ENCODE measurements around the gene PRRG4. TPM values are rescaled to one million over a fixed set of nuclear protein-coding genes. Genes with fewer than 3 reads are reported as not detected.

The PRRG4 gene
- total RNA-seq, 1 experiment from 2014 or later, result 1.2 TPM

DNA sequence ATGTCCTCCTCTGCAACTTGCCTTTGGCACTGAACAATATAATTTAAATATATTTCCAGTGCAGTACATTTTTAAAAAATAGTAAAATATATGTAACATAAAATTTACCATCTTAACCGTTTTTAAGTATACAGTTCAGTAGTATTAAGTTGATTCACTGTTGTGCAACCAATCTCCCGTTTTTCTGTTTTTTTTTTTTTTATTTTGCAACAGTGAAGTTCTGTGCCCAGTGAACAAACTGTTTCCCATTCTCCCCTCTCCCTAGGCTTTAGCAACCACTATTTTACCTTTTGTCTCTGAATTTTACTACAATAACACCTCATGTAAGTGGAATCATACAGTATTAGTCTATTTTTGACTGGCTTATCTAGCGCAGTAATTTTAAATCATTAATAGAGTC is 13.8 kb downstream of the PRRG4 start:
- H2BK5ac ChIP-seq (ENCODE audit: insufficient read length, low read length), result no peak overlapping the region

More for the DNA sequence above, 13.8 kb downstream of the PRRG4 start:
- Mint-ChIP-seq H3K9me3 (no peaks in the 10 kb centered on the region), H3K27me3 (ENCODE audit: low read depth) (no peaks in the 10 kb centered on the region), H3K4me3 (no peak overlapping the region), H3K27ac (peak overlapping the region in 1 of 3 experiments; percentile 10; a peak in 1 of 7 replicates), H3K36me3 (ENCODE audit: insufficient read depth in 1 of 3, low read depth in 3 of 3) (no peaks in the 10 kb centered on the region), H3K4me1 (peaks cover 0 to 11% of the 10 kb centered on the region in 2 experiments; a peak in 2 of 4 replicates)
- no peak overlapping the region for H4K8ac ChIP-seq (replicated peaks; ENCODE audit: insufficient read length, low read depth, low read length)
- H3K18ac ChIP-seq (ENCODE audit: insufficient read length, low read depth, low read length), result no peak overlapping the region
- H2AK5ac ChIP-seq (ENCODE audit: insufficient read length, low read length), result no peak overlapping the region
- H2BK15ac ChIP-seq (ENCODE audit: low read depth, low read length), result no peak overlapping the region
- no peak overlapping the region for H2AFZ ChIP-seq (ENCODE audit: low read length)
- H3K4me2 ChIP-seq (ENCODE audit: insufficient read depth, insufficient read length, low read length), result no peak overlapping the region
- H3K79me2 ChIP-seq (ENCODE audit: insufficient read depth, low read length), result no peaks in the 10 kb centered on the region
- TF ChIP-seq, protein P1, sequence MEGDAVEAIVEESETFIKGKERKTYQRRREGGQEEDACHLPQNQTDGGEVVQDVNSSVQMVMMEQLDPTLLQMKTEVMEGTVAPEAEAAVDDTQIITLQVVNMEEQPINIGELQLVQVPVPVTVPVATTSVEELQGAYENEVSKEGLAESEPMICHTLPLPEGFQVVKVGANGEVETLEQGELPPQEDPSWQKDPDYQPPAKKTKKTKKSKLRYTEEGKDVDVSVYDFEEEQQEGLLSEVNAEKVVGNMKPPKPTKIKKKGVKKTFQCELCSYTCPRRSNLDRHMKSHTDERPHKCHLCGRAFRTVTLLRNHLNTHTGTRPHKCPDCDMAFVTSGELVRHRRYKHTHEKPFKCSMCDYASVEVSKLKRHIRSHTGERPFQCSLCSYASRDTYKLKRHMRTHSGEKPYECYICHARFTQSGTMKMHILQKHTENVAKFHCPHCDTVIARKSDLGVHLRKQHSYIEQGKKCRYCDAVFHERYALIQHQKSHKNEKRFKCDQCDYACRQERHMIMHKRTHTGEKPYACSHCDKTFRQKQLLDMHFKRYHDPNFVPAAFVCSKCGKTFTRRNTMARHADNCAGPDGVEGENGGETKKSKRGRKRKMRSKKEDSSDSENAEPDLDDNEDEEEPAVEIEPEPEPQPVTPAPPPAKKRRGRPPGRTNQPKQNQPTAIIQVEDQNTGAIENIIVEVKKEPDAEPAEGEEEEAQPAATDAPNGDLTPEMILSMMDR (conservative IDR thresholded peaks at IDR 0.05), result no peak
- no peak overlapping the region for H4K91ac ChIP-seq (ENCODE audit: insufficient read length, low read depth, low read length)
- no peak overlapping the region for H4K5ac ChIP-seq (ENCODE audit: insufficient read length, low read depth, low read length)
- no peak overlapping the region for H2BK12ac ChIP-seq (ENCODE audit: insufficient read length, low read depth, low read length)
- no peaks in the 10 kb centered on the region for H3K79me1 ChIP-seq (ENCODE audit: insufficient read depth, low read depth, low read length, poor library complexity, severe bottlenecking)
- H3K23me2 ChIP-seq (ENCODE audit: insufficient read length, low read depth, low read length, poor library complexity, severe bottlenecking), result no peaks in the 10 kb centered on the region
- H2BK20ac ChIP-seq (ENCODE audit: low read depth, low read length, poor library complexity, severe bottlenecking), result no peak overlapping the region
- H3K14ac ChIP-seq (ENCODE audit: insufficient read depth, low read length), result no peak overlapping the region
- no peaks in the 10 kb centered on the region for H3K9me3 ChIP-seq (ENCODE audit: control insufficient read depth, low read depth, low read length)
- no CpG with 5 or more reads among the region's 3 CpGs for WGBS (ENCODE audit: extremely low coverage, insufficient read length, low lambda C conversion rate)
- H3K4me1 ChIP-seq (ENCODE audit: insufficient read depth, low read length), result no peaks in the 10 kb centered on the region
- no peak overlapping the region for H3K27ac ChIP-seq (ENCODE audit: insufficient read length, low read depth, low read length)
- H3K4ac ChIP-seq (ENCODE audit: low read depth, low read length), result no peak overlapping the region
- H3T11ph ChIP-seq (ENCODE audit: low read length), result no peak overlapping the region
- no peak overlapping the region for H2BK120ac ChIP-seq (ENCODE audit: low read depth, low read length, poor library complexity, severe bottlenecking)
- no peaks in the 10 kb centered on the region for H4K20me1 ChIP-seq (ENCODE audit: control insufficient read depth, insufficient read depth, insufficient read length)
- no peak for DNase-seq
- no peaks in the 10 kb centered on the region for H3K27me3 ChIP-seq (ENCODE audit: insufficient read depth, low read length)
- no peak overlapping the region for H3K56ac ChIP-seq (ENCODE audit: insufficient read length, low read depth, low read length)
- H3K23ac ChIP-seq (ENCODE audit: insufficient read length, low read depth, low read length), result no peak overlapping the region
- no peak overlapping the region for H3K9ac ChIP-seq (ENCODE audit: extremely low read depth, insufficient read length, low read length)

All from H9 (cell line).